HEK293 (cell line): ENCODE measurements around the gene ACR.

Experiments used
- ATF2 ChIP-seq: fragments of 450-650 bp; formaldehyde crosslinking; IDR thresholded peaks from 2 replicates; pipeline ENCODE4 v1.5.1; 2016; ENCODE audit warnings: missing biosample characterization, missing genetic modification characterization, low read depth
- CTCF ChIP-seq: fragments of 450-650 bp; formaldehyde crosslinking; IDR thresholded peaks from 2 replicates; pipeline ENCODE4 v1.5.1; 2016; ENCODE audit warnings: missing biosample characterization, missing genetic modification characterization
- GLI4 ChIP-seq: fragments of 450-650 bp; formaldehyde crosslinking; IDR thresholded peaks from 2 replicates; pipeline ENCODE4 v1.5.1; 2016; ENCODE audit warnings: missing biosample characterization, missing genetic modification characterization
- TCF7L2 ChIP-seq: IDR thresholded peaks from 2 replicates; pipeline ENCODE4 v1.6.1; 2011; ENCODE audit warnings: low read depth, mild to moderate bottlenecking, inconsistent platforms, low read length, moderate library complexity, borderline replicate concordance
- YY1 ChIP-seq: fragments of 450-650 bp; formaldehyde crosslinking; IDR thresholded peaks from 2 replicates; pipeline ENCODE4 v1.5.1; 2018; ENCODE audit warnings: missing biosample characterization, missing genetic modification characterization
- ZBTB1 ChIP-seq: fragments of 450-650 bp; formaldehyde crosslinking; IDR thresholded peaks from 2 replicates; pipeline ENCODE4 v1.5.1; 2016; ENCODE audit warnings: missing biosample characterization, missing genetic modification characterization
- ZBTB11 ChIP-seq: fragments of 450-650 bp; formaldehyde crosslinking; conservative IDR thresholded peaks from 2 replicates; pipeline ENCODE4 v1.5.1; 2016; ENCODE audit warnings: low read depth, missing biosample characterization, missing genetic modification characterization
- ZNF701 ChIP-seq: fragments of 450-650 bp; formaldehyde crosslinking; IDR thresholded peaks from 2 replicates; pipeline ENCODE4 v1.5.1; 2016; ENCODE audit warnings: missing biosample characterization, missing genetic modification characterization
- TF ChIP-seq, protein P1 (sequence below): IDR thresholded peaks from 2 replicates; pipeline ENCODE4 v1.6.1; 2011; ENCODE audit warnings: mild to moderate bottlenecking, low read depth, low read length, borderline replicate concordance
- TF ChIP-seq, protein P2 (sequence below): fragments of 450-650 bp; formaldehyde crosslinking; IDR thresholded peaks from 2 replicates; pipeline ENCODE4 v1.5.1; 2016; ENCODE audit warnings: missing biosample characterization, missing genetic modification characterization
- TF ChIP-seq, protein P3 (sequence below): fragments of 450-650 bp; formaldehyde crosslinking; IDR thresholded peaks from 2 replicates; pipeline ENCODE4 v1.5.1; 2017; ENCODE audit warnings: missing biosample characterization, missing genetic modification characterization
- TF ChIP-seq, protein P4 (sequence below): fragments of 450-650 bp; formaldehyde crosslinking; IDR thresholded peaks from 2 replicates; pipeline ENCODE4 v1.5.1; 2016; ENCODE audit warnings: missing biosample characterization, missing genetic modification characterization, borderline replicate concordance
- TF ChIP-seq, protein P5 (sequence below): fragments of 450-650 bp; formaldehyde crosslinking; IDR thresholded peaks from 2 replicates; pipeline ENCODE4 v1.5.1; 2016; ENCODE audit warnings: missing biosample characterization, missing genetic modification characterization

GRCh38 chr22:50726643-50727340 is 11.2 kb upstream of the ACR start:
- no peak for TF ChIP-seq ATF2
- no peak for TF ChIP-seq ZBTB11 (tag by site-specific recombination)
- TF ChIP-seq CTCF (tag by site-specific recombination): no peak
- no peak for TF ChIP-seq ZBTB1 (tag by site-specific recombination)
- no peak for TF ChIP-seq YY1 (tag by site-specific recombination)
- TF ChIP-seq, protein P1, sequence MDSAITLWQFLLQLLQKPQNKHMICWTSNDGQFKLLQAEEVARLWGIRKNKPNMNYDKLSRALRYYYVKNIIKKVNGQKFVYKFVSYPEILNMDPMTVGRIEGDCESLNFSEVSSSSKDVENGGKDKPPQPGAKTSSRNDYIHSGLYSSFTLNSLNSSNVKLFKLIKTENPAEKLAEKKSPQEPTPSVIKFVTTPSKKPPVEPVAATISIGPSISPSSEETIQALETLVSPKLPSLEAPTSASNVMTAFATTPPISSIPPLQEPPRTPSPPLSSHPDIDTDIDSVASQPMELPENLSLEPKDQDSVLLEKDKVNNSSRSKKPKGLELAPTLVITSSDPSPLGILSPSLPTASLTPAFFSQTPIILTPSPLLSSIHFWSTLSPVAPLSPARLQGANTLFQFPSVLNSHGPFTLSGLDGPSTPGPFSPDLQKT: no peak
- TF ChIP-seq, protein P2, sequence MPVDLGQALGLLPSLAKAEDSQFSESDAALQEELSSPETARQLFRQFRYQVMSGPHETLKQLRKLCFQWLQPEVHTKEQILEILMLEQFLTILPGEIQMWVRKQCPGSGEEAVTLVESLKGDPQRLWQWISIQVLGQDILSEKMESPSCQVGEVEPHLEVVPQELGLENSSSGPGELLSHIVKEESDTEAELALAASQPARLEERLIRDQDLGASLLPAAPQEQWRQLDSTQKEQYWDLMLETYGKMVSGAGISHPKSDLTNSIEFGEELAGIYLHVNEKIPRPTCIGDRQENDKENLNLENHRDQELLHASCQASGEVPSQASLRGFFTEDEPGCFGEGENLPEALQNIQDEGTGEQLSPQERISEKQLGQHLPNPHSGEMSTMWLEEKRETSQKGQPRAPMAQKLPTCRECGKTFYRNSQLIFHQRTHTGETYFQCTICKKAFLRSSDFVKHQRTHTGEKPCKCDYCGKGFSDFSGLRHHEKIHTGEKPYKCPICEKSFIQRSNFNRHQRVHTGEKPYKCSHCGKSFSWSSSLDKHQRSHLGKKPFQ: no peak
- TF ChIP-seq TCF7L2: no peak
- TF ChIP-seq GLI4: no peak
- TF ChIP-seq, protein P3, sequence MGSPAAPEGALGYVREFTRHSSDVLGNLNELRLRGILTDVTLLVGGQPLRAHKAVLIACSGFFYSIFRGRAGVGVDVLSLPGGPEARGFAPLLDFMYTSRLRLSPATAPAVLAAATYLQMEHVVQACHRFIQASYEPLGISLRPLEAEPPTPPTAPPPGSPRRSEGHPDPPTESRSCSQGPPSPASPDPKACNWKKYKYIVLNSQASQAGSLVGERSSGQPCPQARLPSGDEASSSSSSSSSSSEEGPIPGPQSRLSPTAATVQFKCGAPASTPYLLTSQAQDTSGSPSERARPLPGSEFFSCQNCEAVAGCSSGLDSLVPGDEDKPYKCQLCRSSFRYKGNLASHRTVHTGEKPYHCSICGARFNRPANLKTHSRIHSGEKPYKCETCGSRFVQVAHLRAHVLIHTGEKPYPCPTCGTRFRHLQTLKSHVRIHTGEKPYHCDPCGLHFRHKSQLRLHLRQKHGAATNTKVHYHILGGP: no peak
- no peak for TF ChIP-seq ZNF701 (tag by site-specific recombination)
- TF ChIP-seq, protein P4, sequence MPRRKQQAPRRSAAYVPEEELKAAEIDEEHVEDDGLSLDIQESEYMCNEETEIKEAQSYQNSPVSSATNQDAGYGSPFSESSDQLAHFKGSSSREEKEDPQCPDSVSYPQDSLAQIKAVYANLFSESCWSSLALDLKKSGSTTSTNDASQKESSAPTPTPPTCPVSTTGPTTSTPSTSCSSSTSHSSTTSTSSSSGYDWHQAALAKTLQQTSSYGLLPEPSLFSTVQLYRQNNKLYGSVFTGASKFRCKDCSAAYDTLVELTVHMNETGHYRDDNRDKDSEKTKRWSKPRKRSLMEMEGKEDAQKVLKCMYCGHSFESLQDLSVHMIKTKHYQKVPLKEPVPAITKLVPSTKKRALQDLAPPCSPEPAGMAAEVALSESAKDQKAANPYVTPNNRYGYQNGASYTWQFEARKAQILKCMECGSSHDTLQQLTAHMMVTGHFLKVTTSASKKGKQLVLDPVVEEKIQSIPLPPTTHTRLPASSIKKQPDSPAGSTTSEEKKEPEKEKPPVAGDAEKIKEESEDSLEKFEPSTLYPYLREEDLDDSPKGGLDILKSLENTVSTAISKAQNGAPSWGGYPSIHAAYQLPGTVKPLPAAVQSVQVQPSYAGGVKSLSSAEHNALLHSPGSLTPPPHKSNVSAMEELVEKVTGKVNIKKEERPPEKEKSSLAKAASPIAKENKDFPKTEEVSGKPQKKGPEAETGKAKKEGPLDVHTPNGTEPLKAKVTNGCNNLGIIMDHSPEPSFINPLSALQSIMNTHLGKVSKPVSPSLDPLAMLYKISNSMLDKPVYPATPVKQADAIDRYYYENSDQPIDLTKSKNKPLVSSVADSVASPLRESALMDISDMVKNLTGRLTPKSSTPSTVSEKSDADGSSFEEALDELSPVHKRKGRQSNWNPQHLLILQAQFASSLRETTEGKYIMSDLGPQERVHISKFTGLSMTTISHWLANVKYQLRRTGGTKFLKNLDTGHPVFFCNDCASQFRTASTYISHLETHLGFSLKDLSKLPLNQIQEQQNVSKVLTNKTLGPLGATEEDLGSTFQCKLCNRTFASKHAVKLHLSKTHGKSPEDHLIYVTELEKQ (tag by site-specific recombination): no peak
- TF ChIP-seq, protein P5, sequence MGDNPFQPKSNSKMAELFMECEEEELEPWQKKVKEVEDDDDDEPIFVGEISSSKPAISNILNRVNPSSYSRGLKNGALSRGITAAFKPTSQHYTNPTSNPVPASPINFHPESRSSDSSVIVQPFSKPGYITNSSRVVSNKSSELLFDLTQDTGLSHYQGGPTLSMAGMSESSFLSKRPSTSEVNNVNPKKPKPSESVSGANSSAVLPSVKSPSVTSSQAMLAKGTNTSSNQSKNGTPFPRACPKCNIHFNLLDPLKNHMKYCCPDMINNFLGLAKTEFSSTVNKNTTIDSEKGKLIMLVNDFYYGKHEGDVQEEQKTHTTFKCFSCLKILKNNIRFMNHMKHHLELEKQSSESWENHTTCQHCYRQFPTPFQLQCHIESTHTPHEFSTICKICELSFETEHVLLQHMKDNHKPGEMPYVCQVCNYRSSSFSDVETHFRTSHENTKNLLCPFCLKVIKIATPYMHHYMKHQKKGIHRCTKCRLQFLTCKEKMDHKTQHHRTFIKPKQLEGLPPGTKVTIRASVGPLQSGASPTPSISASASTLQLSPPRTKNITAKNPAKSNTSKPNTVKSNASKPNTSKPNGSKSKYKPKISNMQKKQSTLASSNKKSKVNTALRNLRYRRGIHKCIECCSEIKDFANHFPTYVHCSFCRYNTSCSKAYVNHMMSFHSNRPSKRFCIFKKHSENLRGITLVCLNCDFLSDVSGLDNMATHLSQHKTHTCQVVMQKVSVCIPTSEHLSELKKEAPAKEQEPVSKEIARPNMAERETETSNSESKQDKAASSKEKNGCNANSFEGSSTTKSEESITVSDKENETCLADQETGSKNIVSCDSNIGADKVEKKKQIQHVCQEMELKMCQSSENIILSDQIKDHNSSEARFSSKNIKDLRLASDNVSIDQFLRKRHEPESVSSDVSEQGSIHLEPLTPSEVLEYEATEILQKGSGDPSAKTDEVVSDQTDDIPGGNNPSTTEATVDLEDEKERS (tag by site-specific recombination): no peak
